GM18858 (cell line): ENCODE measurements around the gene PLCD4.

Source experiments
- ATAC-seq: cut with Tn5 transposase; IDR thresholded peaks from one replicate; pipeline ENCODE4 v1.9.1; 2021; ENCODE audit not compliant: unreplicated experiment

PLCD4 gene

DNA sequence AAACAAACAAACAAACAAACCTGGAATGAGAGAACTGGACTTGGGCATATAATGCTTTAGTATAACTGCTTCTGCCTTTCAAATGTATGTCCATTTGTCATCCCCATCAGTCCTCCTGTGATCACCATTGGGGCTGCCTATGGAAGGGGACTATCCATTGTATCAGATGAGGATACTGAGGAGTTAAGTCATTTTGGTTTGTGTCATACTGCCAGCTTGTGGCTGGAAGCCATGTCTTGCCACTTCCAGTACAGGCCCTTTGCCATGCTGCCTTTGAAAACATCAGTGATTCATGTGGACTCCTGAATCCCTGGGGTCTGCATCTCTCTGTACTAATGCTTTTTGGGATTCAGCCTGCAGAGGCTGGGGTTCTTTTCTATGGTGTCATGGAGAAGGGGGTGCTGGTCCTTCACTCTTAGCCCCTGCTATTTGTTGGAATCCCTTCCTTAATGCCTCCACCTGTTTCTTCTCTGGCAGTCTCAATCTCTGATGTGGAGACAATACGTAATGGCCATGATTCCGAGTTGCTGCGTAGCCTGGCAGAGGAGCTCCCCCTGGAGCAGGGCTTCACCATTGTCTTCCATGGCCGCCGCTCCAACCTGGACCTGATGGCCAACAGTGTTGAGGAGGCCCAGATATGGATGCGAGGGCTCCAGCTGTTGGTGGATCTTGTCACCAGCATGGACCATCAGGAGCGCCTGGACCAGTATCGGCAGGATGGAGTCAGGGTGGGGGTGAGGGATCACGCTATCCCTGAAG, 10.6 kb downstream of the PLCD4 start:
- no peak for ATAC-seq

DNA sequence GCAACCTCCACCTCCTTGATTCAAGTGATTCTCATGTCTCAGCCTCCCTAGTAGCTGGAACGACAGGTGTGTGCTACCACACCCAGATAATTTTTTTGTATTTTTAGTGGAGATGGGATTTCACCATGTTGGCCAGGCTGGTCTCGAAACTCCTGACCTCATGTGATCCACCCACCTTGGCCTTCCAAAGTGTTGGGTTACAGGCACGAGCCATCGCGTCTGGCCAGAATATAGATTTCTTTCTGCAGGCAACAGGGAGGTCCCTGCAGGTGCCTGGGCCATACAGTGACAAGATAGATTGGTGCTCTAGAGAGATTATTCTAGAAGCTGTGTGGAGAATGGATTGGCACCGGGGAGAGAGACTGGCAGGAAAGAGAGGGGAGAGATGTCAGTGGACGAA, 13.3 kb downstream of the PLCD4 start:
- no peak for ATAC-seq

DNA sequence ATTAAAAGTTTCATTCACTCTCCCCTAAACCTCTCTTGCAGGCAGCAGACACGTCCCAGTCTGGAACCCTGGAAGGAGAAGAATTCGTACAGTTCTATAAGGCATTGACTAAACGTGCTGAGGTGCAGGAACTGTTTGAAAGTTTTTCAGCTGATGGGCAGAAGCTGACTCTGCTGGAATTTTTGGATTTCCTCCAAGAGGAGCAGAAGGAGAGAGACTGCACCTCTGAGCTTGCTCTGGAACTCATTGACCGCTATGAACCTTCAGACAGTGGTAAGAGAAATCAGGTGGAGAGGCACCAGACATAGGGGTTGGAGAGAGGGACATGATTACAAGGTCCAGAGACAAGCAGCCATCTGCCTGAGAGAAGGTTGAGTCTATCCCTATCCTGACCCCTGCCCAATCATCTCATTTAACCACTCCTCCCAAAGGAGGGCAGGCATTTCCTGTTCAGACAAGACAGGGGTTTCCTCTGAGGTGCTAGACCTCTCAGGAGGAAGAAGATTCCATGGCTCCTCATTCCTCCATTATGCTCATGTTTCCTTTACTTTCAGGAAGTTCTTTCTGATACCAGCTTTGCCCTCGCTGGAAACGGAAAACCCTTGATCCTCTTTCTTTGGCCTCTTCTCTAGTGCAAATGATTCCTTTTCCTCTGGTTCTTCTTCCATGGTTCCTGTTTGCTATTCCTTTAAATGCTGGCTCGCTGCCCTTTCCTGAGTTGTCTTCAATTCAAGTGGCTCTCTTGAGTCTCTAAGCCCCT, 15.1 kb downstream of the PLCD4 start:
- ATAC-seq, result no peak

DNA sequence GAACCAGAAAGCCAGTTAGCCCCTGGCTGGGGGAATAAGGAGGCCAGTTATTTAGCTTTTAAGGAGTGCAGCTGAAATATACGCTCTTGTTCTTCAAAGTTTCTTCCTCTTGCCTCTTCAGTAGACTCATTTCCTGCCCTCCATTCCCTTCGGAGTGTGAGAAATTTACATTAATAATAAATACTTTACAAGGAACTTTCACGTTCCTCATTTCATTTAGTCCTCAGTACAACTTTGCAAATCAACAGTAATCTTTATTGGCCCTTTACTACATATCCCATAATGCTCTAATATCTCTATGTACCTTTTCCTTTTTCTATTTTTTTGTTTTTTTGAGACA, 15.6 kb downstream of the PLCD4 start:
- no peak for ATAC-seq

DNA sequence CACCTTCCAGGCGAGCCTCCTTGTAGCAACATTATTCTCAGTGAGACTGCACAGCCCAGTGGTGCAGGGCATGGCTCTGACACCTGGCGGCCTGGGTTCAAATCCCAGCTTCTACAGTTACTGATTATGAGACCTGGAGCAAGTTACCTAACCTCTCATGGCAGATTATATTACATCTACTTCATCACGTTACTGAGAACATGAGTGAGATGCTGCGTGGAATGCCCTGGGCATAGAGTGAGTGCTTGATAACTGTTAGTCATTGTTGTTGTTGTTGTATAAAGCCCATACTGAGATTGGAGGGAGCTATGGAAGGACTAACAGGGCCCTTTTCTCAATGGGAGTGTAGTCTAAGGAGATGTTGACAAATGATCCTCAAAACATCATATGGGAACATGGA, 18.7 kb downstream of the PLCD4 start:
- no peak for ATAC-seq

DNA sequence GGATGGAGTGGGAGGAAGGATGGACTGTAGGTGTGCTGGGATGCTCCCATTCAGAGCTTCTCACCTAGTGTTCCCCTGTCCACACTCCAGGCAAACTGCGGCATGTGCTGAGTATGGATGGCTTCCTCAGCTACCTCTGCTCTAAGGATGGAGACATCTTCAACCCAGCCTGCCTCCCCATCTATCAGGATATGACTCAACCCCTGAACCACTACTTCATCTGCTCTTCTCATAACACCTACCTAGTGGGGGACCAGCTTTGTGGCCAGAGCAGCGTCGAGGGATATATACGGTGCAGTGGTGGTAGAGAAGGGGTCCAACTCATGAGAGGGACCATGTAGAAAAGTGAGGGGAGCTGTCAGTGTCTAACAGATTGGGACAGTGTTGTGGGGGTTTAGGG, 20.2 kb downstream of the PLCD4 start:
- no peak for ATAC-seq

DNA sequence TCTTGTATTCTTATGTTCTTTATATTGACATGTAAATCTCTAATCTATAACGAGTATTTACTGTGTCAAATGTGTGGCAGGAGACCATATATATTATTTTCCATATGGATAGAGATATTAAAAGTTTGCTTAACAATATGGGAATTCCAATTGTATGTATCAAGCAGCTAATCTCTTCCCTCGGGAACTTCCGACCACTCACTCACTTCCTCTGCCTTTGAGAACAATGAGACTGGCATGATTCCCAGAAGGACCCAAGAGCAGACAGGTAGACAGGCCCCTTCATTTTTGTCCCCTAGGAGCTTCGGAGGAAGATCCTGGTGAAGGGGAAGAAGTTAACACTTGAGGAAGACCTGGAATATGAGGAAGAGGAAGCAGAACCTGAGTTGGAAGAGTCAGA, 24.1 kb downstream of the PLCD4 start:
- ATAC-seq, result no peak

DNA sequence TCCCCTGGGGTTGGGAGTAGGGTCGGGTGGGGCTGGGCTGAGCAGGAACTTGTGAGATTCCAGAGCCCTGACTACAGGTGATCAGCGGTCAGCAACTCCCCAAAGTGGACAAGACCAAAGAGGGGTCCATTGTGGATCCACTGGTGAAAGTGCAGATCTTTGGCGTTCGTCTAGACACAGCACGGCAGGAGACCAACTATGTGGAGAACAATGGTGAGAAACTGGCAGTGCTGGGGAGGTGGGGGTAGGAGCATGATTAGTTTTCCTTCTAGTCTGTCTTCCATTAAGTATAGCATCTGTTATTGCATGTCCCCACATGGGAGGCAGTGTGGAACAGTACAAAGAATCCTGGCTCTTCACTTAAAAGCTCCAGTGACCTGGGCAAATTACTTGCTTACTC, 28.0 kb downstream of the PLCD4 start:
- no peak for ATAC-seq

DNA sequence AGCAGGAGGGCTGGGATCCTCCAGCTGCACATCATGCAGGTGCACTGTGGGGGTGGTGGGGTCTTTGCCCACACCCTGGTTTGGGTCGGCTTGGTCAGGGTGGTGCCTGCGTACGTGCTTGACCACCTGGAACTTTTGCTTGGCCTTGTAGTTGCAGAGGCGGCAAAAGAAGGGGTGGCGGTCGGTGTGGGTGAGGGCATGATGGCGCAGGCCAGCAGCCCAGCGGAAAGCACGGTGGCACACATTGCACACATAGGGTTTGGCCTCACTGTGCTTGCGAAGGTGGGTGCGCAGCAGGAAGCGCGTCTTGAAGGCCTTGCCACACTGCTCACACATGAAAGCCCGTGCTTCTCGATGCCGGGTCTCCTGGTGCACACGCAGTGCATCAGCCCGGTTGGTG, 30.7 kb downstream of the PLCD4 start:
- no peak for ATAC-seq

DNA sequence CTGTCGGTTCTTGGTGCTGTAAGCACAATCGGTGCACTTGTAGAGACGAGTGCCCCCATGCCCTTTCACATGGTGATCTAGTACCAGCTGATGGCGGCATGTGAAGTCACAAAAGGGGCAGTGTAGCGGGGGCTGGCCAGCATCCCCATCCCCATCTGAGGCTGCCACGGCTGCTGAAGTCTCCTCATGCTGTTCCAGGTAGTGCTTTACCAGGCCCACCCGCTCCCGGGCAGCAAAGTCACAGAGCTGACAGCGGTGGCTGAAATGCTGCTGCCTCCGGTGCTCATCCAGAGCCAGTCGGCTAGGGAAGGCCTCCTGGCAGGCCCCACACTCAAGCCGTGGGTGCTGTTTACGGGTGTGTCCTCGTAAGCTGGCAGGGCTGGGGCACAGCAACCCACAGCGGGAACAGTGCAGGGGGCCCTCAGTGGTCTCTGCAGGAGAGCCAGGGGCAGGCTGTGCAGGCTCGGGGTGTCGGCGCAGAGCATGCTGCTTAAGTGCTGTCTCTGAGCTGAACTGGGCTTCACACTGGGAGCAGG, 34.5 kb downstream of the PLCD4 start:
- no peak for ATAC-seq

DNA sequence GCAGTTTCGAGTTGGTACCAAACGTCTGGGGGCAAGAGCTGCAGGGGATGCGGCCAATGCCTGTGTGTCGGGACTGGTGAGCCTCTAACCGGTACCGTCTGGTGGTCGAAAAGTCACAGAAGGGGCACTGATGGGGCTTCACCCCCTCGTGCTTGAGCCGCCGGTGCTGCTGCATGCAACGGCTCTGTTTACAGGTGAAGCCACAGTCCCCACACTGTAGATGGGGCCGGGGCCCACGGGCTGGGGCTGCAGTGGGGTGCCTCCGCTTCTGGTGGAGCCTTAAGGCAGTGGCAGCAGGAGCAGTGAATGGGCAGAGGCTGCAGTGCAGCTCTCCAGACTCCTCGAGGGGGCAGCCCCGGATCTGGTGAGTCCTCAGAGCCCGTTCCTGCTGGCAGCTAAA, 35.1 kb downstream of the PLCD4 start:
- ATAC-seq, result no peak

DNA sequence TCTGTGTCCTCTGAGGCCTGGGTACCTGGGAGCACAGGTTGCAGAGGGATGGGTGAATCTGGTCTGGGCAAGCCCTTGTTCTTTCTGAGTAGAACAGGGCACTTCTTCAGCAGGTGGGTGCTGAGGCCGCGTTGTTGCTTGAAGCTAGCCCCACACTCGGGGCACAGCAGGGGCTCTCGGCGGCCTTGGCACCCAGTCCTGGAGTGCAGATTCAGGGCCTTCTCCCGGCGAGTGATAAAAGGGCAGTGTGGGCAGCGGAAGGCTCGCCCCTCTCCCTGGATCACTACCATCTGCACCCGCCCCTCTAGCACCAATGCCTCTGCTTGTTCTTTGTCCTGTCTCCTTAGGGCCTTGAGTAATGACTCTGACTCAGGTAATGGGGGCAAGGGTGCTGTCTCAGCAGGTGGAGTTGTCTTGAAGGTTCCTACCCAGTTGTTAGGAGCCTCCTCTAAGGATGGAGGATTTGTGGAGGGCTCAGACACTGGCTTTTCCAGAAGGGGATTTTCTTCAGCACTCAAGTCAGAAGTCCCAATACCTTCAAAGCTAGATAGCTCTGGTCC, 36.1 kb downstream of the PLCD4 start:
- no peak for ATAC-seq

DNA sequence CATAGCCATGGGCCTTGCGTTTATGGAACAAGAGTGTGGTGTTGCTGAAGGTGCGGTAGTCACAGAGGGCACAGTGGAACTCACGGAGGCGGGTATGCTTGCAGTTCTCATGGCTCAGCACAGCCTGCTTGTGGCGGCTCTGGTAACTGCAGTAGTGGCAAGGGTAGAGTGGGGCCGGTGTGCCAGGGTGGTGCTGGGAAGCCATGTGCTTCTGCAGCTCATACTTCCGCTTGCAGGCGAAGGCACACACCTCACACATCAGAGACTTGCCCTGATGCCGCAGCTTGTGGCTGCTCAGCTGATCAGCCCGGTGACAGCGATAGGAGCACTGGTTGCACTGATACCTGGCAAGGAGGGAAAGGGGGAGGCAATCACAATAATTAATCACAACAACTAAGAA, 37.0 kb downstream of the PLCD4 start:
- ATAC-seq, result no peak

DNA sequence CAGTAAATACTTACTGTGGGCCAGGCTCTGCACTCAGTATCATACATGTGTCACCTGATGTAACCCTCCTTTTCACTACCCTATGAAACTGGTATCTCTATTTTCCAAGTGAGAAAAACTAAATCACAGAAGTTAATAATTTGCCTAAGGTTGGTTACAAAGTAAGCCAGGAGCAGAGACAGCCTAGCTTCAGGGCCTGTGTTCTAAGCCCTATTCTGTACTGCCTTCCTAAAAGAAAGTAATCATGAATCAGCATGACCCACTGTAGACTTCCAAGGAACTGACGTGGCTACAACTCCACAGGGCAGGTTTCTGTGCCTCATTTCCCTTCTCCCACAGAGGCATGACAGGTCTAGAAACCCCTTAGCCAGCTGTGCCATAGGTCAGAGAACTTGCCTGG, 37.4 kb downstream of the PLCD4 start:
- ATAC-seq, result peak; percentile 62

DNA sequence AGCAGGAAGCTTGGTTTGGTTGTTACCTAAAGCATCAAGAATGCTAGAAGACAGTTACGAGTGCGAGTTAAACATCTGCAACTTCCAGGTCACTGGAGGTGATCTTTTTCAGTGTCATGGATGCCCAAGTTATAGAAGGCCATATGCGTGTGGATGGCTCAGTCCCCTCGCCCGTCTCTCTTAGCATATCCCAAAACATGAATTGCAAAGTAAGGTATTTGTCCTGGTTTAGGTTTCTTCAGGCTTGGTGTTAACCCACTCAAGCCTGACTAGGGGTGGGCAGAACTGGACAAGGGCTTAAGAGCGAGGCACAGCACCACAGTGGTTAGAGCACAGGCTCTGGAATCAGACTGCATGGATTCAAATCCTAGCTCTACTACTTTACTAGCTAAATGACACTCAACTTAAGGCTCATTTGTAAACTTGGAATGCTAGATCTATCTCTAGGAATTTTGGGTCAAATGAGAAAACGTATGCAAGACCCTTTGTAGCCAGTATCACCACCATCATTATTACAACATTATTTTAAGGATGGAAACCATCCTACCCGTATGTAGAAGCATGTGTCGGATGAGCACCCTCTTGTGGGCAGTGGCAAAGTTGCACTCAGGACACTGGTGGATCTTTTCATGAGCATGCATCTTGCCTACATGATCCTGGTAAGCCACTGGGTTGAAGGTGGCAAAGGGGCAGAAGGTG, 40.5 kb downstream of the PLCD4 start:
- ATAC-seq, result peak; percentile 44

DNA sequence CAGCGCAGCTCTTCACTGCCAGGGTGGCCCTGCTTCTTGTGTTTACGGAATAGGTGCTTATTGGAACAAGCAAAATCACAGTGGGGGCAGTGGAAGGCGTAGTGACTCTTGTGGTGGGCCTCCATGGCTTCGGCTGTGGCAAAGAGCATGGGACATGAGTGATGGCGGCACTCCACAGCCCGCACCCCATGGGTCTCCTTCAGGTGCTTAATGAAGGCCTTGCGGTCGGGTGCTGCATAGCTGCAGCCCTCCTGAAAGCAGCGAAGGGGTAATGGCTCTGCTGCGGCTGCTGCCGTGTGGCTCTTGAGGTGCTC, 41.0 kb downstream of the PLCD4 start:
- ATAC-seq, result no peak

DNA sequence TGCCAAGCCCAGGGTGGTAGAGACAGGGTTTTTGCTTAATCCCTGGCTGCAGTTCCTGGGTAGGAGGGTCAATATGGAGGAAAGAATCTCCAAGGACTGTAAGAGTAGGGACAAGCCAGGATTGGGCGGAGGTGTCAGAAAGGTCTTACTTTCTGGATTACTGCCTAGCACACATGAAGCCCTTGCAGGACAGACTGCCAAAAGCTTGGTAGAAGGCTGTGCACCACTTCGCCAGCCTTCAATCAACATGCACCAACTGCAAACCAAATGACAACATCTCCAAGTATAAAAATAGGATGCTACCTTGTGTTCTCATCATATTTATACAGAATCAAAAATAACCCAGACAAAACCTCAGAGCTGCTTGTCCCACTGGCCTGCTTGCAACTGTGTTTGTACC, 48.1 kb downstream of the PLCD4 start:
- ATAC-seq, result no peak

DNA sequence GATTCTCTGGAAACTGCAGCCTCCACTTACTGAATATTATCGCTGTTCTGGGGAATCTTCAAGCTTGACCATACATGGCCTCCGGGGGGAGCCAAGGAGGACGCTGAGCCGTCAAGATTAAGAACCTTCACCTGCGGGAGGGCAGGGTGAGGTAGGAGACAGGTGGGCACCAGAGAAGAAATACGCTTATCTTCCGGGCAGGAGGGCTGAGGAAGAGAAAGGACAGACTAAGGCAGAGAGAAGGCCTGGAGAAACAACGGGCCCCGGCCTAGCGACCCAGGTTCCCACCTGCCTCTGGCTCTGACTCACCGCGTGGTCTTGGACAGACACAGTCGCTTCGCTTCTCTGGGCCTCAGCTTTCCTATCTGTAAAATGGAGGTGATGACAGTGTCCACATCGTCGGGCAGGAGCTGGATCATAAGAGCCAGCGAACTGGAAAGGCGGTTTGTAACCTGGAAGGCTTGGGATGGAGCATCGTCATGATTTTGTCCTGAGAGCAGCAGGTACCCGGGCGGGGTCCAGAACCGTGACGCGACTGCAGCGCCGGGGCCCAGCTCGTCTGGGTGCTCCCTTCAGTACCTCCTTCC, 51.1 kb downstream of the PLCD4 start:
- no peak for ATAC-seq

DNA sequence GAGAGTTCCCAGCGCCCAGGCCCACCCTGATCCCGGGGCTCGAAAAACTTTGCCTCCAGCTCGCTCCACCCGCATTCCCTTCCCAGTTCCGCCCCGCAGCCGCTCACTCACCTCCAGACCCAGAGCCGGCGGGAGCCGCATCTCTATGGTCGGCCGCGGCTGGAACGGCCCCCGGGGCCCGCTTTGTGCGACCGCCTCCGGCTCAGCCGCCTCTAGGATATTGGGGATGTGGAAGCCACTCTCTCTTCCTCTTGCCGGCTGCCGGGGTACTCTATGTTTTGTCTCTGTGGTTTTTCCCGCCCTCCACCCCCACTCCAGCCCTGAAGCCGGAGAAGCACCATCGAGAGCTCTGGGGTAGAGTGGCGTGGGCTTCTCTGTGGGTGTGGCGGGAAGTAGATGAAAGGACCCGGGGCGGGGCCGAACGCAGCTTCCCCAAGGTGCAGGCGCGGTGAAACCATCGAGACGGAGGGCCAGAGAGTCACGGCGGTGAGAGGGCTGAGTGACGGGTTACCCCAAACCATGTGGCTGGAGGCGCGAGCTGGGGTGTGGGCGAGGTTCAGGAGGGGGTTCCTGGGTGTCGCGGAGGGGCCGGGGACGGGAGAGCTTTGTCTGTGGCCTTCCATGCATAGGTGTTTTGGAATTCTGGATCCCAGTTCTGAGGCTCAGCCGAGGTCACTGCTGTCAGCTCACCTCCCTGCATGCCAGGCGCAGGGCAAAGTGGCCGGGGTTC, 51.7 kb downstream of the PLCD4 start, which contains the start of the genes BCS1L and ZNF142:
TSS of gene BCS1L (plus strand) at position 426 of the 730 bp plus-strand sequence. CDS start 1,305 bp downstream, outside the sequence.
TSS of gene ZNF142 (minus strand) at position 366 of the 730 bp plus-strand sequence. CDS start 3,194 bp downstream, outside the sequence.
- ATAC-seq, result peak; percentile 76

DNA sequence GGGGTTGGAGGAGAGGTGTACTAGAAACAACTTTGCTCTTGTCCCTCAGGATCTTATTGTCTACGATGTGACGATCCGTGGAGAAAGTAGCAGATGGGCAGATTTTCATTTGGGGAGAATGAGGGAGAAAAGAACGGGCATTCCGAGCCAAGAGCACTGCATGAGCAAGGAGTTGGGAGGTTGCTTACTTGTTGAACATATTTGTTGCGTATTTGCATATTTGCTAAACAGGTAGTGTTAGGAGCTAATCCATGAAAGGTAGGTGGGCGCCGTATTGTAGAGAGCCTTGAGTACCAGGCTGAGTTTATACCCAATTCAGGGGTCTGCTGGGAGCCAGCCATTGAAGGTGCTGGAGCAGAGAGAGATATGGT, 52.3 kb downstream of the PLCD4 start:
- no peak for ATAC-seq
